ENCODE data around the gene SSNA1. TPM values are rescaled to one million over a fixed set of nuclear protein-coding genes. Genes with fewer than 3 reads are reported as not detected.
A peak's percentile ranks its signal among the peaks of the same experiment; 100 is the strongest.

Gene SSNA1
- total RNA-seq, 4 donors from 2014 or later, result 58.2 to 99.5 (median 76.7) TPM

DNA sequence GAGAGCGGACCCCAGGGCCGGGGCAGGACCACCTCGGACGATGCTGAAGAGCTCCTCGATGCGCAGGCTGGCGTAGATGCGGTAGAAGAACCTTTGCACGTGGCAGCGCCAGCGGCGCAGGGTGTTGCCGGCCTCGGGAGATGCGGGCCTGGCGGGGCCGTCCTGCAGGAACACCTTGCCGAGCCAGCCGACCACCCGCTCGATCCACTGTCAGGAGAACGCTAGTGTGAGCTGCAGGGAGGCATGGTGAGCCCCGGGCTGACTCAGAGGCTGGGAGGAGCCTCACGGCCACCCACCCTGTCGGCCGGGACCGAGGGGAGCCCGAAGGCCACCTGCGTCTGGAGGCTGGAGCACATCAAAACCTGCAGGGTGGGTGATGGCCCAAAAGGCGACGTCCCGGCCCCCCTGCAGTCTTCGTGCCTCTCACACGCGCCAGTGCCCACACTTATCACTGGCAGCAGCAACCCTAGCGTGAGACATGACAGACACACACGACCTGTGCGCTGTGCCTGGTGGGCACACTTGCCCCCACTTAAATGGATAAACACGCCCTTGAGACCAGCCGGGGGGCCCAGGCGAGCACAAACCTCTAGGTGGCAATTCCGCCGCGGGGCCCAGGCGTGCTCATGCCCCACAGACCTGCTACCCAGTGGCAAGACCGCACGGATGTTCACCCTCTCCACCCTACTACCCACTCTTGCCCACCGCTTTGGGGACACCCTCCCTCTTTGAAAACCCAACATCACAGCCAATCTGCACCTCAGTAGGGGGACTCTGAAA is 3.4 kb upstream of the SSNA1 start:
- no peak for DNase-seq (ENCODE audit: extremely low spot score)
- TF ChIP-seq POLR2AphosphoS5 (IDR thresholded peaks at IDR 0.05), result no peak
- no peak for TF ChIP-seq EP300 (IDR thresholded peaks at IDR 0.05)
- no peak for TF ChIP-seq POLR2A (IDR thresholded peaks at IDR 0.05; ENCODE audit: low read depth)
- TF ChIP-seq CTCF (IDR thresholded peaks at IDR 0.05), result no peak
- no peaks in the 10 kb centered on the region for H3K9me3 ChIP-seq
- intact Hi-C loops (cut with DNase I), result loop anchor here (5.0 kb wide), 1 partner anchor 37 kb away; the partner anchor contains the start of gene RNF208
- 90% methylated on average over 22 of the region's 48 CpGs for WGBS
- H3K27ac ChIP-seq (replicated peaks in 1 of 4), result no peak overlapping the region
- H3K4me3 ChIP-seq, result no peak overlapping the region
- H3K4me1 ChIP-seq, result peaks cover 30 to 53% (median 42%) of the 10 kb centered on the region in 4 donors
- H3K27me3 ChIP-seq, result no peaks in the 10 kb centered on the region
- H3K36me3 ChIP-seq, result peaks cover 53 to 76% (median 69%) of the 10 kb centered on the region in 4 donors

GRCh38 chr9:137185921-137186320 is 2.6 kb upstream of the SSNA1 start:
- peaks cover 39 to 62% (median 50%) of the 10 kb centered on the region in 4 donors for H3K4me1 ChIP-seq
- TF ChIP-seq POLR2AphosphoS5 (IDR thresholded peaks at IDR 0.05), result no peak
- no peak for TF ChIP-seq POLR2A (IDR thresholded peaks at IDR 0.05; ENCODE audit: low read depth)
- no peak for TF ChIP-seq EP300 (IDR thresholded peaks at IDR 0.05)
- TF ChIP-seq CTCF (IDR thresholded peaks at IDR 0.05), result no peak
- no peaks in the 10 kb centered on the region for H3K27me3 ChIP-seq
- no peak overlapping the region for H3K4me3 ChIP-seq
- no peaks in the 10 kb centered on the region for H3K9me3 ChIP-seq
- intact Hi-C loops (cut with DNase I), result loop anchor here (5.0 kb wide), 1 partner anchor 36 kb away; the partner anchor contains the start of gene RNF208
- no peak for DNase-seq (ENCODE audit: extremely low spot score)
- H3K36me3 ChIP-seq, result peaks cover 52 to 76% (median 69%) of the 10 kb centered on the region in 4 donors
- no peak overlapping the region for H3K27ac ChIP-seq (replicated peaks in 1 of 4)
- WGBS, result 95% methylated on average over 7 of the region's 19 CpGs

- no peak for DNase-seq (ENCODE audit: extremely low spot score)
- Histone ChIP-seq H3K36me3 (peaks cover 48 to 76% (median 69%) of the 10 kb centered on the region in 4 donors), H3K27me3 (no peaks in the 10 kb centered on the region), H3K4me3 (peak overlapping the region; percentile 90 to 98 (median 94)), H3K9me3 (no peaks in the 10 kb centered on the region), H3K4me1 (peaks cover 44 to 66% (median 54%) of the 10 kb centered on the region in 4 donors), H3K27ac (replicated peaks in 1 of 4) (no peak overlapping the region)
- intact Hi-C loops (cut with DNase I), result loop anchor here (5.0 kb wide), 1 partner anchor 36 kb away; the partner anchor contains the start of gene RNF208
- WGBS, result 81% methylated on average over 4 of the region's 6 CpGs
- TF ChIP-seq POLR2A (IDR thresholded peaks at IDR 0.05; ENCODE audit: low read depth) (no peak), POLR2AphosphoS5 (IDR thresholded peaks at IDR 0.05) (no peak), EP300 (IDR thresholded peaks at IDR 0.05) (no peak), CTCF (IDR thresholded peaks at IDR 0.05) (no peak)
Measured at GRCh38 chr9:137186385-137186784, 2.1 kb upstream of the SSNA1 start.

DNA sequence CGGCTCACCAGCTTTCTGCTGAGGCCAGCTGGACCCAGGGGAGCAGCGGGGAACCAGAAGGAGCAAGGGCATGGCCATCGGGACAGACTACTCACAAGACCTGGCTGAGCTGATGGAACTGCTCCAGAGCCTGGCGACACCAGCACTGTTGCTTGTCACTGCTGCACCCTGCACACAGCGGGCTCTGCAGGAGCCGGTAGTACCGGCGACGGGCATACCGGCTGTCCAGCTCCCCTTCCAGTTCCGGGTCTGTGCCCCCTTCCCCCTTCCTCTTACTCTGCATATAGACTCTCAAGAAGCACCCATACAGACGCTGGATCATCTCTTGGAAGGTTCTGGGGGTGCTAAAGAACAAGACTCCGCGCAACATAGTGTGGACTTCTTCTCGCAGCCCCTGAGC is 1.1 kb upstream of the SSNA1 start:
- H3K36me3 ChIP-seq, result peaks cover 41 to 76% (median 68%) of the 10 kb centered on the region in 4 donors
- H3K27ac ChIP-seq (replicated peaks in 1 of 4), result no peak overlapping the region
- peak overlapping the region; percentile 90 to 98 (median 94) for H3K4me3 ChIP-seq
- no peak for DNase-seq (ENCODE audit: extremely low spot score)
- no peaks in the 10 kb centered on the region for H3K27me3 ChIP-seq
- H3K9me3 ChIP-seq, result no peaks in the 10 kb centered on the region
- peaks cover 45 to 69% (median 54%) of the 10 kb centered on the region in 4 donors for H3K4me1 ChIP-seq
- intact Hi-C loops (cut with DNase I), result loop anchor here (5.0 kb wide), 1 partner anchor 35 kb away; the partner anchor contains the start of gene RNF208
- TF ChIP-seq POLR2A (IDR thresholded peaks at IDR 0.05; ENCODE audit: low read depth) (no peak), EP300 (IDR thresholded peaks at IDR 0.05) (no peak), POLR2AphosphoS5 (IDR thresholded peaks at IDR 0.05) (no peak)
- WGBS, result 84% methylated on average over 14 of the region's 15 CpGs

DNA sequence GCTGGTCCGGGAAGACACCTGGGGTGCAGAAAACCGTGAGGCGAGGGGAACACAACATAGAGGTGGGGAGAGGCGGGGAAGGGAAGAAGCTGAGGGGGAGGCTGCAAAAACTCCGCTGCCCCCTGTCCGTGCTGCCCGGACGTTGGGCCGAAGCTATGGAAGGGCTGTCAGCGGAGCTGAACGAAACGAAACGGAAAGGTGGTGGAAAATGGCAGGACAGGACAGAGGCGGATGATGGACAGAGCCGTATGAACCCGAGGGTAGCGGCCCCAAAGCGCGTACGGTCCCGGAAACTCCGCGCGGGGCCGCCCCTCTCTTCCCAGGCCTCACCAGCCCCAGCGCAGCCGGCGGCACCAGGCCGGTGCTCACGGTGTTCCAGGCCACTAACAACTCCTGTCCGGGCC is 388 bp upstream of the SSNA1 start:
- Histone ChIP-seq H3K4me3 (peak overlapping the region; percentile 90 to 98 (median 94)), H3K9me3 (no peaks in the 10 kb centered on the region), H3K27ac (replicated peaks in 1 of 4) (peak overlapping the region; percentile 94 to 99 (median 98)), H3K27me3 (no peaks in the 10 kb centered on the region), H3K36me3 (peaks cover 34 to 70% (median 61%) of the 10 kb centered on the region in 4 donors), H3K4me1 (peaks cover 45 to 76% (median 54%) of the 10 kb centered on the region in 4 donors)
- 5% methylated on average over 13 of the region's 31 CpGs for WGBS
- intact Hi-C loops (cut with DNase I), result loop anchor here (5.0 kb wide), 1 partner anchor 34 kb away; the partner anchor contains the start of gene RNF208
- TF ChIP-seq POLR2A (IDR thresholded peaks at IDR 0.05; ENCODE audit: low read depth), result no peak
- no peak for TF ChIP-seq CTCF (IDR thresholded peaks at IDR 0.05)
- TF ChIP-seq EP300 (IDR thresholded peaks at IDR 0.05), result no peak
- no peak for TF ChIP-seq POLR2AphosphoS5 (IDR thresholded peaks at IDR 0.05)
- DNase-seq (ENCODE audit: extremely low spot score), result no peak
